ENCODE results near the gene EHMT1.
"Not testable (repeated sequence)": the region's sequence is repeated elsewhere in the genome, so short reads cannot be mapped to it uniquely, and the experiment has no call there.

The EHMT1 gene

DNA sequence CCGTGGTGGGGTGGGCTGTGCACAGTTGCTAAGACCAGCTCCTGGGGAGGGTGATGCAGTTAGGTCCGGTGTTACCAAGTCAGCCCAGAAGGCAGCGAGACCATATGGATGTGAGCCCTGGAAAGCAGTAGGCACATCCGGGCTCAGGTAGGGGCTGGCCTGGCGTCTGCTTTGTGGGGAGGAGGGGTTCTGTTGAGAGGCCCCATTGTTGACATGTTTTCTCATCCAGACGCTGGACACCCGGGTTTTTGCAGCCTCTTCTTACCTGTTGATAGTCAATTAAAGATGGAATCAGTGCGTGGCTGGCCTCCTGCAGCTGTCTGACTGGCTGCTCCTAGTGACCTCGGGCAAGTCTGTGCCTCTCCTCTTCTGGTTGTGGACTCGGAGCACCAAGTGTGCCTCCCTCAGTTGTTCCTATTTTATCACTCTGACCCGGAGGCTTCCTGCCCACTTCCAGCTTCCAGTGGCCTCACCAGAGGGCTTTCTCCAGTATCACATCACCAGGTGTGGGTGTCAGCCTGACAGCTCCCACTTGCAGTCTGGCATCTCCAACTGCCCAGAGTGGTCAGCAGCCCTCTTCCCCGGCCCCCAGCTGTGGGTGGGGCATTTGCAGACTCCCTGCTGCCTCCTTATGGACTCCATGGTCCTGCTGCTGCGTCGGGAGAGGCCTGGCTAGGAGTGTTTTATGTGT, 90.8 kb downstream of the EHMT1 start:
- Histone ChIP-seq H3K9ac (ENCODE audit: low read length in 2 of 2) (no peak overlapping the region), H3K36me3 (ENCODE audit: control insufficient read depth in 2 of 2, insufficient read depth in 2 of 2, low read length in 2 of 2) (peaks cover 0 to 7% of the 10 kb centered on the region in 2 donors), H3K27me3 (ENCODE audit: control insufficient read depth in 1 of 2, insufficient read depth in 2 of 2, low read length in 2 of 2) (no peaks in the 10 kb centered on the region), H3K27ac (ENCODE audit: low read length) (no peak overlapping the region), H3K4me3 (ENCODE audit: low read length in 2 of 2) (no peak overlapping the region), H3K4me1 (ENCODE audit: control insufficient read depth, insufficient read depth, low read length) (peaks cover 9% of the 10 kb centered on the region), H3K9me3 (ENCODE audit: control insufficient read depth in 2 of 2, low read length in 2 of 2) (no peaks in the 10 kb centered on the region)

GRCh38 chr9:137710704-137711103, 91.9 kb downstream of the EHMT1 start:
- H3K9ac ChIP-seq (ENCODE audit: low read length in 2 of 2), result no peak overlapping the region
- H3K4me3 ChIP-seq (ENCODE audit: low read length in 2 of 2), result no peak overlapping the region
- no peak overlapping the region for H3K27ac ChIP-seq (ENCODE audit: low read length)
- H3K9me3 ChIP-seq (ENCODE audit: control insufficient read depth in 2 of 2, low read length in 2 of 2), result no peaks in the 10 kb centered on the region
- peaks cover 0 to 8% of the 10 kb centered on the region in 2 donors for H3K36me3 ChIP-seq (ENCODE audit: control insufficient read depth in 2 of 2, insufficient read depth in 2 of 2, low read length in 2 of 2)
- peaks cover 9% of the 10 kb centered on the region for H3K4me1 ChIP-seq (ENCODE audit: control insufficient read depth, insufficient read depth, low read length)
- no peaks in the 10 kb centered on the region for H3K27me3 ChIP-seq (ENCODE audit: control insufficient read depth in 1 of 2, insufficient read depth in 2 of 2, low read length in 2 of 2)

- peaks cover 9% of the 10 kb centered on the region for H3K4me1 ChIP-seq (ENCODE audit: control insufficient read depth, insufficient read depth, low read length)
- no peak overlapping the region for H3K4me3 ChIP-seq (ENCODE audit: low read length in 2 of 2)
- H3K27ac ChIP-seq (ENCODE audit: low read length), result no peak overlapping the region
- H3K27me3 ChIP-seq (ENCODE audit: control insufficient read depth in 1 of 2, insufficient read depth in 2 of 2, low read length in 2 of 2), result no peaks in the 10 kb centered on the region
- no peaks in the 10 kb centered on the region for H3K9me3 ChIP-seq (ENCODE audit: control insufficient read depth in 2 of 2, low read length in 2 of 2)
- H3K9ac ChIP-seq (ENCODE audit: low read length in 2 of 2), result no peak overlapping the region
- H3K36me3 ChIP-seq (ENCODE audit: control insufficient read depth in 2 of 2, insufficient read depth in 2 of 2, low read length in 2 of 2), result peaks cover 0 to 8% of the 10 kb centered on the region in 2 donors
These were observed 92.9 kb downstream of the EHMT1 start for GRCh38 chr9:137711678-137712105.

DNA sequence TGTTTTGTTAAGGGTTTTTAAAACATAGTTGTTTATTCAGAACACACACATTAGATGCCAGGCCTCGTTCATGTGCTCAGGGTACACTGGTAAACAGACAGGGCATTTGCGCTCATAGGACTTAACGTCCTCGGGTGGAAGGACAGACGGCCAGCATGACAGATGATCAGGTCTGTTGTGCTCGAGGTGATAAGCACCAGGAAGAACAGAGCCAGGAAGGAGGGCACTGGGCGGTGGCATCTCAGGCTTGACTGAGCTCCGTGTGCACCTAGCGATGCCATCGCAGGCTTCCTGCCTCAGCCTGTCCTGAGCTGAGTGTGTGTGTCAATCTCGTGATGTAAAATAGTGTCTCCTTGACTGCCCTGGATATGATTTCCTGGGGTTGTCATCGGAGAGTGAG, 96.5 kb downstream of the EHMT1 start:
- Histone ChIP-seq H3K36me3 (ENCODE audit: control insufficient read depth in 2 of 2, insufficient read depth in 2 of 2, low read length in 2 of 2) (peaks cover 7 to 22% of the 10 kb centered on the region in 2 donors), H3K27ac (ENCODE audit: low read length) (no peak overlapping the region)

GRCh38 chr9:137715866-137716693, 97.3 kb downstream of the EHMT1 start:
- H3K36me3 ChIP-seq (ENCODE audit: control insufficient read depth in 2 of 2, insufficient read depth in 2 of 2, low read length in 2 of 2), result peaks cover 7 to 22% of the 10 kb centered on the region in 2 donors
- H3K27me3 ChIP-seq (ENCODE audit: control insufficient read depth in 1 of 2, insufficient read depth in 2 of 2, low read length in 2 of 2); H3K27ac ChIP-seq (ENCODE audit: low read length); H3K9me3 ChIP-seq (ENCODE audit: control insufficient read depth in 2 of 2, low read length in 2 of 2); H3K4me1 ChIP-seq (ENCODE audit: control insufficient read depth, insufficient read depth, low read length); H3K9ac ChIP-seq (ENCODE audit: low read length in 2 of 2); H3K4me3 ChIP-seq (ENCODE audit: low read length in 2 of 2): not testable (repeated sequence)

More for the DNA sequence above, 96.5 kb downstream of the EHMT1 start:
- H3K9me3 ChIP-seq (ENCODE audit: control insufficient read depth in 2 of 2, low read length in 2 of 2), result peaks cover 0 to 5% of the 10 kb centered on the region in 2 donors
- no peak overlapping the region for H3K4me3 ChIP-seq (ENCODE audit: low read length in 2 of 2)
- no peaks in the 10 kb centered on the region for H3K27me3 ChIP-seq (ENCODE audit: control insufficient read depth in 1 of 2, insufficient read depth in 2 of 2, low read length in 2 of 2)
- peaks cover 4% of the 10 kb centered on the region for H3K4me1 ChIP-seq (ENCODE audit: control insufficient read depth, insufficient read depth, low read length)
- no peak overlapping the region for H3K9ac ChIP-seq (ENCODE audit: low read length in 2 of 2)

GRCh38 chr9:137716694-137717287, 98.0 kb downstream of the EHMT1 start:
- Histone ChIP-seq H3K27me3 (ENCODE audit: control insufficient read depth in 1 of 2, insufficient read depth in 2 of 2, low read length in 2 of 2) (no peaks in the 10 kb centered on the region), H3K9ac (ENCODE audit: low read length in 2 of 2) (no peak overlapping the region), H3K27ac (ENCODE audit: low read length) (no peak overlapping the region), H3K9me3 (ENCODE audit: control insufficient read depth in 2 of 2, low read length in 2 of 2) (peaks cover 0 to 5% of the 10 kb centered on the region in 2 donors), H3K4me3 (ENCODE audit: low read length in 2 of 2) (no peak overlapping the region), H3K4me1 (ENCODE audit: control insufficient read depth, insufficient read depth, low read length) (peaks cover 2% of the 10 kb centered on the region), H3K36me3 (ENCODE audit: control insufficient read depth in 2 of 2, insufficient read depth in 2 of 2, low read length in 2 of 2) (peaks cover 7 to 20% of the 10 kb centered on the region in 2 donors)

- no peaks in the 10 kb centered on the region for H3K27me3 ChIP-seq (ENCODE audit: control insufficient read depth in 1 of 2, insufficient read depth in 2 of 2, low read length in 2 of 2)
- no peak overlapping the region for H3K9ac ChIP-seq (ENCODE audit: low read length in 2 of 2)
- H3K4me3 ChIP-seq (ENCODE audit: low read length in 2 of 2), result no peak overlapping the region
- H3K27ac ChIP-seq (ENCODE audit: low read length), result no peak overlapping the region
- H3K36me3 ChIP-seq (ENCODE audit: control insufficient read depth in 2 of 2, insufficient read depth in 2 of 2, low read length in 2 of 2), result peaks cover 7 to 16% of the 10 kb centered on the region in 2 donors
- H3K9me3 ChIP-seq (ENCODE audit: control insufficient read depth in 2 of 2, low read length in 2 of 2), result peaks cover 0 to 5% of the 10 kb centered on the region in 2 donors
- H3K4me1 ChIP-seq (ENCODE audit: control insufficient read depth, insufficient read depth, low read length), result no peaks in the 10 kb centered on the region
These were observed 99.0 kb downstream of the EHMT1 start for GRCh38 chr9:137717776-137718327.

DNA sequence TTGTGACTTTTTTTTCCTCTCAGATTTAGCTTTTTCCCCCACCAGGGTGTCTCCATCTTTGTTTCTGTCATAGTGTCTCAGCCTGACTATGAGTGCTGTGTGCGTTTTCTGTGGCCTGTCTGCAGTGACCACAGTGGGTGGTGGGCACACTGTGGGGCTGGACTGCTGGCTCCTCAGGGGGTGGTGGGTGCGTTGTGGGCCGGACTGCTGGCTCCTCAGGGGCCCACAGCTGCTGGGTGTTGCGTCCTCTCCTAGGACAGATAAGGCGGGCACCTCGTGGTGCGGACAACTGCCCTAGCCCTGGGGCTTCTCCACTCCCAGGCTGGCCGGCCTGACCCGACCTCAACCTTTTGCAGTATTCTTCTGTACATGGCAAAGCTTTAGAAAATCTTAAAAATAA, 100.4 kb downstream of the EHMT1 start:
- Histone ChIP-seq H3K4me1 (ENCODE audit: control insufficient read depth, insufficient read depth, low read length) (no peaks in the 10 kb centered on the region), H3K9me3 (ENCODE audit: control insufficient read depth in 2 of 2, low read length in 2 of 2) (peaks cover 0 to 5% of the 10 kb centered on the region in 2 donors), H3K9ac (ENCODE audit: low read length in 2 of 2) (no peak overlapping the region), H3K27me3 (ENCODE audit: control insufficient read depth in 1 of 2, insufficient read depth in 2 of 2, low read length in 2 of 2) (no peaks in the 10 kb centered on the region), H3K4me3 (ENCODE audit: low read length in 2 of 2) (no peak overlapping the region), H3K27ac (ENCODE audit: low read length) (no peak overlapping the region), H3K36me3 (ENCODE audit: control insufficient read depth in 2 of 2, insufficient read depth in 2 of 2, low read length in 2 of 2) (peaks cover 7 to 16% of the 10 kb centered on the region in 2 donors)

DNA sequence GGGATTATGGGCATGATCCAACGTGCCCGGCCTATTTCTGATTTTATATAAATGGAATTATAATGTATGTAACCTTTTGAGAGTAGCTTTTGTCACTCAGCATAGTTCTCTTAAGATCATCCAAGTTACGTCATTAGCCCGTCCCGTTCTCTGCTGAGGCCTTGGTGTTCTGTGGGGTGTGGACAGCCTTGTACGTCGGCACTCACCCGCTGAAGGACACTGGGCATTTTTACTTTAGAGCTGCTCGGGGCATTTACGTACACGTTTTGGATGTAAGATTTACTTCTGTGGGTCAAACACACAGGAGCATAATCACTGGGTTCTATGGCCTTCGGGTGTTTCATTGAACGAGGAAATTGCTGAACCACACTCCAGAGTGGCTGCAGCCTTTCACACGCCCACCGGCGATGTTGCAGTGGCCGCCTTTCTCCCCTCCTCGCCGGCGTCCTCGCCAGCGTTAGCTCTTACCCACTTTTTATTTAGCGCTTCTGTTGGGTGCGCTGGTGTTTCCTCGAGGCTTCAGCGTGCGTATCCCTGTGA, 101.8 kb downstream of the EHMT1 start:
- Histone ChIP-seq H3K27ac (ENCODE audit: low read length) (no peak overlapping the region), H3K9ac (ENCODE audit: low read length in 2 of 2) (no peak overlapping the region), H3K27me3 (ENCODE audit: control insufficient read depth in 1 of 2, insufficient read depth in 2 of 2, low read length in 2 of 2) (no peaks in the 10 kb centered on the region), H3K36me3 (ENCODE audit: control insufficient read depth in 2 of 2, insufficient read depth in 2 of 2, low read length in 2 of 2) (peaks cover 7 to 14% of the 10 kb centered on the region in 2 donors), H3K4me1 (ENCODE audit: control insufficient read depth, insufficient read depth, low read length) (no peaks in the 10 kb centered on the region), H3K4me3 (ENCODE audit: low read length in 2 of 2) (no peak overlapping the region), H3K9me3 (ENCODE audit: control insufficient read depth in 2 of 2, low read length in 2 of 2) (peaks cover 0 to 5% of the 10 kb centered on the region in 2 donors)

GRCh38 chr9:137721479-137721878, 102.7 kb downstream of the EHMT1 start:
- H3K36me3 ChIP-seq (ENCODE audit: control insufficient read depth in 2 of 2, insufficient read depth in 2 of 2, low read length in 2 of 2), result peaks cover 7 to 14% of the 10 kb centered on the region in 2 donors
- H3K9ac ChIP-seq (ENCODE audit: low read length in 2 of 2), result no peak overlapping the region
- no peaks in the 10 kb centered on the region for H3K27me3 ChIP-seq (ENCODE audit: control insufficient read depth in 1 of 2, insufficient read depth in 2 of 2, low read length in 2 of 2)
- peaks cover 0 to 5% of the 10 kb centered on the region in 2 donors for H3K9me3 ChIP-seq (ENCODE audit: control insufficient read depth in 2 of 2, low read length in 2 of 2)
- no peak overlapping the region for H3K4me3 ChIP-seq (ENCODE audit: low read length in 2 of 2)
- no peak overlapping the region for H3K27ac ChIP-seq (ENCODE audit: low read length)
- no peaks in the 10 kb centered on the region for H3K4me1 ChIP-seq (ENCODE audit: control insufficient read depth, insufficient read depth, low read length)

Data from stomach smooth muscle (tissue), 2 donors.